ENCODE measurements around the gene FBXO41.

The FBXO41 gene

DNA sequence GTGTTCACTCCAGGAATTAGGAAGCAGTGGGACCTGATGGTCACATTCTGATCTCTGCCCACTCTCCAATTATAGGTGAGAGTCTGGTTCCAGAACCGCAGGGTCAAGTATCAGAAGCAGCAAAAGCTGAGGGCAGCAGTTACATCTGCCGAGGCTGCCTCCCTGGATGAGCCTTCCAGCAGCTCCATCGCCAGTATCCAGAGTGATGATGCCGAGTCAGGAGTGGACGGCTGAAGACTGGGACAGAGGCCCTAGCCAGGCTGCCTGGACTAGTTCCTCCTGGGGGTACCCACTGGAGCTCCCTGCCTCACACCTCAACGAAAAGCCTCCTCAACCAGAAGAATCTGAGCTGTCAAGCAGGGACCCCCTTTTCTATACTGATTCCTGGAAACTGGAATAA, 73.6 kb downstream of the FBXO41 start:
- DNase-seq: no peak

DNA sequence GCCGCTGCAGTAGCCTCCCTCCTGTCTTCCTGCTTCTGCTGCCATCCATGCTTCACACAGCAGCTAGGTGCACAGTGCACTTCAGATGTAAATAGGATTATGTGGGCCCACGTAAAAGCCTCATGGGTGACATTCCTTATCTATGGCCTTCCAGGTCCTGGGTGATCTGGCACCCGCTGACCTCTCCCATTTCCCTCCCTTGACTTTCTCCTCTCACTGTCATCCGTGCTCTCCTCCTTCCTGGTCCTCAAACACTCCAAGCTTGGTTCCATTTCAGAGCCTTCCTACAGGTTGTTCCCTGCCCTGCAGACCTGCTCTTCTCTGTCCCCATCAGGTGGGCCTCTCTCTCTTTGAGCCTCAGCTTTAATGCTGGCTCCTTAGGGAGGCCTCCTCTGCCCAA, 74.3 kb downstream of the FBXO41 start:
- DNase-seq: no peak

DNA sequence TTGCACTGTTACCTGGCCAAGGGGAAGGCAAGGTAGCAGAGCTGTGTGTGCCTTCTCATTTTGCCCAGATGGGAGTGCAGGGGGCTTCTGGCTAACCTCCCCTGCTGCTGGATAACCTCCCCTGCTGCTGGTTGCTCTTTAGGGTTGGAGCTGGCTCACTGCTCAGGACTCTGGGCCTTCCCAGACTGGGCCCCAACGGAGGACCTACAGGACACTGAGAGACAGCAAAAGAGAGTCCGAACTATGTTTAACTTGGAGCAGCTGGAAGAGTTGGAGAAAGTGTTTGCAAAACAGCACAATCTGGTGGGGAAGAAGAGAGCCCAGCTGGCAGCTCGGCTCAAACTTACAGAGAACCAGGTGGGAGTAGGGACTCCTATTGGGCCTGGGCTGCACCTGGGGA, 76.0 kb downstream of the FBXO41 start:
- no peak for DNase-seq

GRCh38 chr2:73205611-73206010, 78.7 kb downstream of the FBXO41 start:
- no peak for DNase-seq

Data from DMS153 (cell line).